ENCODE results near the gene WDR33. TPM values are rescaled to one million over a fixed set of nuclear protein-coding genes. Genes with fewer than 3 reads are reported as not detected.

WDR33 gene
- total and polyA plus RNA-seq, 2 of the 13 experiments (the other 11 are each of a cell fraction or from before 2014, with no cell fraction given), result 54.9 to 78.2 TPM

GRCh38 chr2:127763776-127764175, 47.2 kb downstream of the WDR33 start:
- peak; percentile 87 for ATAC-seq
- H3K4me1 ChIP-seq (ENCODE audit: insufficient read depth, low read length), result peaks cover 24% of the 10 kb centered on the region
- H3K9ac ChIP-seq (ENCODE audit: insufficient read depth, low read depth, low read length), result no peak overlapping the region
- BruUV-seq (replicated peaks), result no TSS peak
- intact Hi-C loops (cut with micrococcal nuclease; ENCODE audit: unreplicated experiment) (loop anchor here (5.0 kb wide), 1 partner anchor 46 kb away; no protein-coding TSS in a partner anchor), in situ Hi-C loops (cut with HindIII; ENCODE audit: extremely low pct_ligation_motif_present, low pct_unique_long_range_greater_than_20kb) (no loop called here)
- no peaks in the 10 kb centered on the region for H3K79me2 ChIP-seq (ENCODE audit: insufficient read depth, low read length)
- H3K9me3 ChIP-seq (ENCODE audit: low read length), result no peaks in the 10 kb centered on the region
- FAIRE-seq, result peak; percentile 74
- peaks cover 27 to 77% of the 10 kb centered on the region in 2 experiments for H3K36me3 ChIP-seq (replicated peaks in 1 of 2; ENCODE audit: control insufficient read depth in 1 of 2, insufficient read depth in 2 of 2, low read length in 2 of 2)
- peak; percentile 55 for DNase-seq (ENCODE audit: low spot score)
- POLR2A ChIA-PET, result no interaction called here
- no peak overlapping the region for H3K4me3 ChIP-seq (replicated peaks in 1 of 3; ENCODE audit: insufficient read depth in 1 of 3, low read depth in 2 of 3, low read length in 3 of 3)
- no peak overlapping the region for H3K27ac ChIP-seq (ENCODE audit: extremely low read length, insufficient read depth, low read length)
- H3K4me2 ChIP-seq (ENCODE audit: low read depth, low read length), result no peak overlapping the region
- H3K27me3 ChIP-seq (ENCODE audit: control insufficient read depth in 1 of 2, insufficient read depth in 2 of 2, low read length in 2 of 2), result no peaks in the 10 kb centered on the region
- H4K20me1 ChIP-seq (ENCODE audit: insufficient read depth, low read length), result no peaks in the 10 kb centered on the region
- CTCF ChIA-PET (ENCODE audit: low intra/inter-chr PET ratio, low total read pairs), result no interaction called here
- no peak overlapping the region for H2AFZ ChIP-seq (ENCODE audit: low read length)
- TF ChIP-seq CEBPG (CRISPR knock-in tag; IDR thresholded peaks at IDR 0.05) (0 out of 2 replicates have a peak, but pooled peaks have one; percentile 16), HNF4A (CRISPR knock-in tag; IDR thresholded peaks at IDR 0.05) (peak; percentile 92), SOX6 (IDR thresholded peaks at IDR 0.05) (no peak), SOX6 (CRISPR knock-in tag; IDR thresholded peaks at IDR 0.05) (peak; percentile 56; the same call in 1 of the 2 replicates), HMG20A (CRISPR knock-in tag; IDR thresholded peaks at IDR 0.05; ENCODE audit: borderline replicate concordance) (peak; percentile 35; the same call in 1 of the 2 replicates), GATAD2A (CRISPR knock-in tag; IDR thresholded peaks at IDR 0.05) (peak; percentile 79), PHF21A (CRISPR knock-in tag; IDR thresholded peaks at IDR 0.05) (peak; percentile 30; the same call in 1 of the 2 replicates), LCORL (IDR thresholded peaks at IDR 0.05) (no peak), LCORL (CRISPR knock-in tag; IDR thresholded peaks at IDR 0.05) (peak; percentile 44; the same call in 1 of the 2 replicates), RERE (CRISPR knock-in tag; IDR thresholded peaks at IDR 0.05; ENCODE audit: low read depth) (no peak), HINFP (CRISPR knock-in tag; IDR thresholded peaks at IDR 0.05; ENCODE audit: low read depth) (no peak), PAXIP1 (CRISPR knock-in tag; conservative IDR thresholded peaks at IDR 0.05) (0 out of 2 replicates have a peak, but pooled peaks have one; percentile 37), ZNF562 (CRISPR knock-in tag; IDR thresholded peaks at IDR 0.05; ENCODE audit: borderline replicate concordance) (no peak), GPBP1L1 (CRISPR knock-in tag; IDR thresholded peaks at IDR 0.05) (no peak), HNRNPL (IDR thresholded peaks at IDR 0.05; ENCODE audit: low read depth, low read length) (no peak)
